SU-DHL-6 (cell line): ENCODE measurements around the gene ANAPC4.

ENCODE experiments used
- H2AFZ ChIP-seq: fragments of 200-600 bp; sonication (generic); 2 replicates; pipeline ENCODE4 v1.6.1; 2014; ENCODE audit warnings: low read depth, mild to moderate bottlenecking, moderate library complexity, mixed read lengths, antibody characterized with exemption, low read length; ENCODE audit not compliant: severe bottlenecking
- H3F3A ChIP-seq: fragments of 200-600 bp; shearing (Covaris generic); 2 replicates; pipeline ENCODE4 v1.6.0; 2016; ENCODE audit warnings: antibody characterized with exemption, mild to moderate bottlenecking; ENCODE audit not compliant: insufficient read depth
- H3K27ac ChIP-seq: fragments of 200-600 bp; sonication (generic); 2 replicates; pipeline ENCODE4 v1.5.1; 2016; ENCODE audit warnings: low read depth, mild to moderate bottlenecking, low read length, moderate library complexity, mixed read lengths
- H3K27me3 ChIP-seq: fragments of 200-600 bp; sonication (generic), shearing (Covaris generic); 2 replicates; pipeline ENCODE4 v1.6.0; 2014; ENCODE audit warnings: mild to moderate bottlenecking, low read length
- H3K36me3 ChIP-seq: fragments of 200-600 bp; sonication (generic); 2 replicates; pipeline ENCODE4 v1.6.1; 2014; ENCODE audit warnings: mild to moderate bottlenecking, low read length, mixed read lengths
- H3K4me2 ChIP-seq: fragments of 300-600, 200-600 bp; shearing (Covaris generic), sonication (generic); 2 replicates; pipeline ENCODE4 v1.6.0; 2014; ENCODE audit warnings: low read length, low read depth, mild to moderate bottlenecking; ENCODE audit not compliant: poor library complexity, severe bottlenecking
- H3K4me3 ChIP-seq: fragments of 200-600 bp; sonication (generic); 2 replicates; pipeline ENCODE4 v1.5.1; 2014; ENCODE audit warnings: antibody characterized with exemption, low read length, mild to moderate bottlenecking, mixed read lengths; ENCODE audit not compliant: insufficient read depth, poor library complexity, severe bottlenecking
- H3K79me2 ChIP-seq: fragments of 200-600 bp; sonication (generic); 2 replicates; pipeline ENCODE4 v1.6.1; 2014; ENCODE audit warnings: mild to moderate bottlenecking, low read length, moderate library complexity; ENCODE audit not compliant: insufficient read depth
- H3K9ac ChIP-seq: fragments of 200-600 bp; sonication (generic); 2 replicates; pipeline ENCODE4 v1.7.0; 2014; ENCODE audit warnings: mild to moderate bottlenecking, low read length
- H3K9me2 ChIP-seq: fragments of 200-600 bp; sonication (generic); replicated peaks from 2 replicates; pipeline ENCODE4 v1.6.1; 2014; ENCODE audit warnings: low read length; ENCODE audit not compliant: insufficient read depth
- H3K9me3 ChIP-seq: fragments of 200-600 bp; sonication (generic); 2 replicates; pipeline ENCODE4 v1.6.1; 2014; ENCODE audit warnings: low read length, mixed read lengths; ENCODE audit not compliant: insufficient read depth
- H4K20me1 ChIP-seq: fragments of 200-600 bp; sonication (generic); 2 replicates; pipeline ENCODE4 v1.6.1; 2014; ENCODE audit warnings: low read depth, mild to moderate bottlenecking, antibody characterized with exemption, low read length, moderate library complexity, mixed read lengths
- CTCF ChIP-seq: fragments of 200-600 bp; sonication (generic); IDR thresholded peaks from one replicate; pipeline ENCODE4 v1.5.1; 2017; ENCODE audit warnings: antibody characterized with exemption, mild to moderate bottlenecking, low read length, moderate library complexity; ENCODE audit not compliant: insufficient read depth, poor library complexity, severe bottlenecking
- EZH2phosphoT487 ChIP-seq: fragments of 200-600 bp; sonication (generic), shearing (Covaris generic); conservative IDR thresholded peaks from 2 replicates; pipeline ENCODE4 v1.6.1; 2018; ENCODE audit warnings: mild to moderate bottlenecking, antibody characterized with exemption, low read length, moderate library complexity, mixed read lengths

Gene ANAPC4

GRCh38 chr4:25457053-25457715 lies 80.1 kb downstream of the ANAPC4 start:
- no peak for TF ChIP-seq EZH2phosphoT487
- no peak for TF ChIP-seq CTCF
- no peaks in the 10 kb centered on the region for H4K20me1 ChIP-seq
- no peak overlapping the region for H3K4me3 ChIP-seq
- no peak overlapping the region for H3K9ac ChIP-seq
- H3K36me3 ChIP-seq, result no peaks in the 10 kb centered on the region
- H3F3A ChIP-seq, result no peaks in the 10 kb centered on the region
- no peak overlapping the region for H3K27ac ChIP-seq
- no peak overlapping the region for H2AFZ ChIP-seq
- H3K9me3 ChIP-seq, result no peaks in the 10 kb centered on the region
- H3K9me2 ChIP-seq, result no peaks in the 10 kb centered on the region
- no peaks in the 10 kb centered on the region for H3K79me2 ChIP-seq
- H3K4me2 ChIP-seq, result no peak overlapping the region
- no peaks in the 10 kb centered on the region for H3K27me3 ChIP-seq

- Histone ChIP-seq H4K20me1 (no peaks in the 10 kb centered on the region), H3K27ac (no peak overlapping the region), H3K36me3 (no peaks in the 10 kb centered on the region), H3K9me2 (no peaks in the 10 kb centered on the region), H3K4me3 (no peak overlapping the region), H3K79me2 (no peaks in the 10 kb centered on the region), H3K9me3 (no peaks in the 10 kb centered on the region), H3K27me3 (no peaks in the 10 kb centered on the region), H2AFZ (no peak overlapping the region), H3F3A (no peaks in the 10 kb centered on the region), H3K9ac (no peak overlapping the region), H3K4me2 (no peak overlapping the region)
- TF ChIP-seq EZH2phosphoT487, result no peak
Measured at GRCh38 chr4:25466966-25467697, 90.1 kb downstream of the ANAPC4 start.

DNA sequence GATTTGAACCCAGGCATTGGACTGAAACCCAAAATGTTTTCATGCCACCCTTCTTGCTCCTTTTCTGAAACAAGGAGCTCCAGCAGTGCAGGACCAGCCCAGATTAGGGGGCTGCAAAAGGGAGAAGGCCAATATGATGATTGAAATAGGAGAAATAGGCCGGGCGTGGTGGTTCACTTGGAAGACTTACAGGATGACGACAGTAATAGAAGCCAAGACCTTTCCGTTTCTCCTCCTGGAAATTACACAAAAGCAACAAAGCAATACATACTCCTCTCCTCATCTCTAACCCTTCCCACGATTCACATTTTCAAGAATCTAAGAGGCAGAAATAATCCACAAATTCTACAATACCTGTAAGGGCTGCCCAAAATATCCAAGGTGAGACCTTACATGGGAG lies 90.8 kb downstream of the ANAPC4 start:
- H3K4me2 ChIP-seq, result no peak overlapping the region
- no peaks in the 10 kb centered on the region for H3K36me3 ChIP-seq
- H3K9me3 ChIP-seq, result no peaks in the 10 kb centered on the region
- H3K4me3 ChIP-seq, result no peak overlapping the region
- H3K27me3 ChIP-seq, result no peaks in the 10 kb centered on the region
- no peaks in the 10 kb centered on the region for H3F3A ChIP-seq
- no peak overlapping the region for H3K9ac ChIP-seq
- TF ChIP-seq EZH2phosphoT487, result no peak
- no peak for TF ChIP-seq CTCF
- H3K27ac ChIP-seq, result no peak overlapping the region
- no peaks in the 10 kb centered on the region for H4K20me1 ChIP-seq
- H3K9me2 ChIP-seq, result no peaks in the 10 kb centered on the region
- H3K79me2 ChIP-seq, result no peaks in the 10 kb centered on the region
- H2AFZ ChIP-seq, result no peak overlapping the region
